IMR-90 (cell line): ENCODE measurements around the gene SEMA4A. TPM values are rescaled to one million over a fixed set of nuclear protein-coding genes. Genes with fewer than 3 reads are reported as not detected.
"Not testable (repeated sequence)": the region's sequence is repeated elsewhere in the genome, so short reads cannot be mapped to it uniquely, and the experiment has no call there.

Experiments used
- ATAC-seq: fragments of 200-7000 bp; cut with Tn5 transposase; 2 replicates; pipeline ENCODE4 v1.9.1; 2020; ENCODE audit warnings: low read depth, mild to moderate bottlenecking, moderate library complexity
- BruUV-seq: library from RNA; stranded (reverse); fragments of 400-500 nt; replicated peaks from 2 replicates; lab custom pipeline; 2021; lab: Mats Ljungman, UMichigan
- CTCF ChIA-PET: fragments of 300-600 bp; formaldehyde crosslinking; extraction: SDS; loops from one replicate; lab custom pipeline; 2021; ENCODE audit warnings: antibody characterized with exemption; lab: Yijun Ruan, JAX
- POLR2A ChIA-PET: fragments of 300-600 bp; sonication (Branson Sonifier 250); formaldehyde crosslinking; loops from one replicate; lab custom pipeline; 2022; ENCODE audit warnings: antibody characterized with exemption; ENCODE audit not compliant: unreplicated experiment; lab: Charles Lee
- DNase-seq: peaks from one replicate; pipeline ENCODE4 v3.0.0; 2013
- H2AFZ ChIP-seq: replicated peaks from 2 replicates; pipeline ENCODE3; 2013; ENCODE audit warnings: low read length, mild to moderate bottlenecking; ENCODE audit not compliant: poor library complexity
- H2AK5ac ChIP-seq: 2 replicates; pipeline ENCODE4 v1.6.1; 2013; ENCODE audit warnings: low read depth, low read length, inconsistent platforms
- H2AK9ac ChIP-seq: replicated peaks from 2 replicates; pipeline ENCODE3; 2013; ENCODE audit warnings: mild to moderate bottlenecking, low read depth, low read length, moderate library complexity; ENCODE audit not compliant: poor library complexity
- H2BK120ac ChIP-seq: 2 replicates; pipeline ENCODE4 v1.6.1; 2013; ENCODE audit warnings: low read depth, low read length, inconsistent platforms
- H2BK15ac ChIP-seq: 3 replicates; pipeline ENCODE4 v1.6.1; 2013; ENCODE audit warnings: low read depth, low read length, inconsistent platforms
- H2BK20ac ChIP-seq: 2 replicates; pipeline ENCODE4 v1.6.1; 2013; ENCODE audit warnings: low read depth, mild to moderate bottlenecking, inconsistent platforms, low read length, moderate library complexity
- H2BK5ac ChIP-seq: 2 replicates; pipeline ENCODE4 v1.6.1; 2013; ENCODE audit warnings: mild to moderate bottlenecking, low read depth, low read length, inconsistent platforms; ENCODE audit not compliant: poor library complexity, severe bottlenecking
- H3K14ac ChIP-seq: replicated peaks from 2 replicates; pipeline ENCODE4 v1.6.1; 2013; ENCODE audit warnings: low read depth, low read length, inconsistent platforms
- H3K18ac ChIP-seq: 2 replicates; pipeline ENCODE4 v1.6.1; 2013; ENCODE audit warnings: low read depth, low read length, control low read depth
- H3K23ac ChIP-seq: 2 replicates; pipeline ENCODE4 v1.6.1; 2013; ENCODE audit warnings: low read depth, low read length, inconsistent platforms
- H3K27ac ChIP-seq: 2 replicates; pipeline ENCODE4 v1.5.1; 2013; ENCODE audit warnings: mild to moderate bottlenecking, control low read depth, low read length; ENCODE audit not compliant: insufficient read depth
- H3K27me3 ChIP-seq: 2 replicates; pipeline ENCODE4 v1.6.1; 2013; ENCODE audit warnings: low read length; ENCODE audit not compliant: control insufficient read depth, insufficient read depth
- H3K36me3 ChIP-seq: 2 replicates; pipeline ENCODE4 v1.6.1; 2013; ENCODE audit warnings: low read length, mixed read lengths; ENCODE audit not compliant: control insufficient read depth, insufficient read depth
- H3K4ac ChIP-seq: 2 replicates; pipeline ENCODE4 v1.6.1; 2013; ENCODE audit warnings: low read depth, low read length, inconsistent platforms
- H3K4me1 ChIP-seq: 2 replicates; pipeline ENCODE4 v1.6.1; 2013; ENCODE audit warnings: low read length, mixed read lengths; ENCODE audit not compliant: control insufficient read depth, insufficient read depth
- H3K4me2 ChIP-seq: 2 replicates; pipeline ENCODE4 v1.6.1; 2013; ENCODE audit warnings: low read depth, mild to moderate bottlenecking, control low read depth, low read length, moderate library complexity
- H3K4me3 ChIP-seq: 2 replicates; pipeline ENCODE4 v1.5.1; 2013; ENCODE audit warnings: low read depth, mild to moderate bottlenecking, control low read depth, low read length, moderate library complexity; ENCODE audit not compliant: insufficient read depth
- H3K56ac ChIP-seq: 2 replicates; pipeline ENCODE4 v1.6.1; 2013; ENCODE audit warnings: low read length, inconsistent platforms; ENCODE audit not compliant: insufficient read depth; ENCODE audit errors: extremely low read depth
- H3K79me1 ChIP-seq, 2 experiments: 2 replicates each; pipeline ENCODE4 v1.6.1; 2013; ENCODE audit warnings: low read length in 2 of 2, inconsistent platforms in 1 of 2, low read depth in 1 of 2
- H3K9ac ChIP-seq: 2 replicates; pipeline ENCODE4 v1.6.1; 2013; ENCODE audit warnings: low read depth, low read length, control low read depth
- H3K9me1 ChIP-seq: 2 replicates; pipeline ENCODE4 v1.6.1; 2013; ENCODE audit warnings: low read length, inconsistent platforms; ENCODE audit not compliant: insufficient read depth
- H3K9me3 ChIP-seq: 2 replicates; pipeline ENCODE4 v1.6.1; 2013; ENCODE audit warnings: low read length; ENCODE audit not compliant: control insufficient read depth, insufficient read depth
- H4K20me1 ChIP-seq: 2 replicates; pipeline ENCODE4 v1.6.1; 2013; ENCODE audit warnings: low read length, inconsistent platforms; ENCODE audit not compliant: insufficient read depth
- H4K5ac ChIP-seq: 2 replicates; pipeline ENCODE4 v1.6.1; 2013; ENCODE audit warnings: mild to moderate bottlenecking, low read depth, low read length, control low read depth
- H4K8ac ChIP-seq, 2 experiments: 2 replicates each; pipeline ENCODE4 v1.6.1; 2013; ENCODE audit warnings: low read depth in 2 of 2, low read length in 2 of 2, control low read depth in 1 of 2, inconsistent platforms in 1 of 2
- H4K91ac ChIP-seq: 2 replicates; pipeline ENCODE4 v1.6.1; 2013; ENCODE audit warnings: low read depth, low read length, inconsistent platforms; ENCODE audit not compliant: insufficient read depth
- CHD1 ChIP-seq: IDR thresholded peaks from 2 replicates; pipeline ENCODE4 v1.6.1; 2012; ENCODE audit warnings: low read depth, low read length, improper control_type of control experiment
- MAFK ChIP-seq: IDR thresholded peaks from 2 replicates; pipeline ENCODE4 v1.6.1; 2012; ENCODE audit warnings: low read depth, low read length, improper control_type of control experiment
- MAZ ChIP-seq: IDR thresholded peaks from 2 replicates; pipeline ENCODE4 v1.6.1; 2012; ENCODE audit warnings: low read depth, mild to moderate bottlenecking, low read length, improper control_type of control experiment, moderate library complexity, borderline replicate concordance
- MXI1 ChIP-seq: IDR thresholded peaks from 2 replicates; pipeline ENCODE4 v1.6.1; 2012; ENCODE audit warnings: low read depth, mild to moderate bottlenecking, low read length, moderate library complexity, borderline replicate concordance
- RAD21 ChIP-seq: IDR thresholded peaks from 2 replicates; pipeline ENCODE4 v1.6.1; 2012; ENCODE audit warnings: low read length, improper control_type of control experiment
- RFX5 ChIP-seq: IDR thresholded peaks from 2 replicates; pipeline ENCODE4 v1.8.0; 2012; ENCODE audit warnings: low read depth, mild to moderate bottlenecking, low read length, moderate library complexity
- WGBS, 2 experiments: methylation state at CpG; one replicate each; pipeline versions ENCODE4 v1.1.5 to v1.1.7; 2013; ENCODE audit warnings: missing lambda C conversion rate in 2 of 2; ENCODE audit not compliant: insufficient read length in 1 of 2; ENCODE audit errors: extremely low coverage in 2 of 2; 5-methylcytosine and 5-hydroxymethylcytosine counted together
- dilution Hi-C: fragments of 300-500 bp; cut with HindIII; formaldehyde crosslinking; loops from one replicate; pipeline ENCODE4 v1.14.3; 2018; ENCODE audit warnings: low sequenced_read_pairs; ENCODE audit not compliant: unreplicated experiment
- in situ Hi-C: fragments of 300-500 bp; cut with MboI; formaldehyde crosslinking; loops from 3 replicates; pipeline ENCODE4 v1.14.3; 2019; ENCODE audit warnings: low sequenced_read_pairs, inconsistent platforms, mixed read lengths
- intact Hi-C: fragments of 100-400 bp; cut with micrococcal nuclease; formaldehyde crosslinking; loops from 2 replicates; pipeline ENCODE4 v1.10.0; 2022
- polyA plus RNA-seq, 3 experiments: library from polyadenylated mRNA; depleted of rRNA; stranded (reverse); fragments of >200 nt; gene quantifications; 2 replicates each; pipeline ENCODE4 v1.2.3, GENCODE V29; 2012; ENCODE audit warnings: low replicate concordance in 1 of 3
- total RNA-seq: library from RNA; depleted of rRNA; stranded (reverse); fragments of >200 nt; gene quantifications from 2 replicates; pipeline ENCODE4 v1.2.3, GENCODE V29; 2012

SEMA4A gene
- total and polyA plus RNA-seq, 2 of the 4 experiments (the other 2 are of a cell fraction): 0.18 to 0.86 TPM

- Histone ChIP-seq H3K4me1 (no peaks in the 10 kb centered on the region), H2BK20ac (no peak overlapping the region), H2BK15ac (no peak overlapping the region), H3K79me1 (no peaks in the 10 kb centered on the region), H3K4me2 (no peak overlapping the region), H3K36me3 (no peaks in the 10 kb centered on the region), H3K18ac (no peak overlapping the region), H2BK120ac (no peak overlapping the region), H3K4ac (no peak overlapping the region), H3K27ac (no peak overlapping the region), H4K8ac (no peak overlapping the region), H3K14ac (no peak overlapping the region), H3K23ac (no peak overlapping the region), H3K4me3 (no peak overlapping the region), H3K56ac (no peak overlapping the region), H3K27me3 (peaks cover 13% of the 10 kb centered on the region; the same call in 1 of the 2 replicates), H2BK5ac (no peak overlapping the region), H4K20me1 (no peaks in the 10 kb centered on the region), H2AK5ac (no peak overlapping the region), H3K9ac (no peak overlapping the region), H3K9me3 (no peaks in the 10 kb centered on the region), H2AFZ (no peak overlapping the region), H4K5ac (no peak overlapping the region), H4K91ac (no peak overlapping the region), H2AK9ac (no peak overlapping the region), H3K9me1 (no peaks in the 10 kb centered on the region)
- no peak for TF ChIP-seq MAFK
- no peak for TF ChIP-seq MXI1
- TF ChIP-seq RAD21: no peak
- no peak for TF ChIP-seq CHD1
- TF ChIP-seq MAZ: no peak
- TF ChIP-seq RFX5: no peak
- intact Hi-C loops: no loop called here
- in situ Hi-C loops: no loop called here
- no TSS peak for BruUV-seq
- no peak for ATAC-seq
- DNase-seq: no peak
- ChIA-PET CTCF (no interaction called here), POLR2A (no interaction called here)
- no CpG with 5 or more reads among the region's 3 CpGs for WGBS, 2 experiments
- dilution Hi-C loops: no loop called here
These were observed 27.1 kb downstream of the SEMA4A start for GRCh38 chr1:156180471-156180870.

- H2AFZ ChIP-seq, H2BK120ac ChIP-seq, H3K4ac ChIP-seq, H3K14ac ChIP-seq, H3K4me3 ChIP-seq, DNase-seq, H2BK20ac ChIP-seq, CTCF ChIA-PET, intact Hi-C loops, in situ Hi-C loops, H3K56ac ChIP-seq, H3K9me1 ChIP-seq, ATAC-seq, H3K9ac ChIP-seq, H3K18ac ChIP-seq, H3K4me1 ChIP-seq, H3K36me3 ChIP-seq, H3K4me2 ChIP-seq, BruUV-seq, H2AK5ac ChIP-seq, H4K5ac ChIP-seq, H2AK9ac ChIP-seq, H4K20me1 ChIP-seq, H4K8ac ChIP-seq, H4K91ac ChIP-seq, H3K9me3 ChIP-seq, H3K27ac ChIP-seq, POLR2A ChIA-PET, H3K79me1 ChIP-seq, dilution Hi-C loops, H3K23ac ChIP-seq, H2BK5ac ChIP-seq, H2BK15ac ChIP-seq: not testable (repeated sequence)
- no CpG with 5 or more reads among the region's 8 CpGs for WGBS, 2 experiments
- peaks cover 12% of the 10 kb centered on the region for H3K27me3 ChIP-seq
These were observed 28.1 kb downstream of the SEMA4A start for GRCh38 chr1:156181391-156181924.
